GM20000 (cell line): ENCODE results near the gene NPLOC4.

Source experiments
- DNase-seq: peaks from one replicate; pipeline ENCODE4 v3.0.0; 2012; ENCODE audit warnings: low spot score
- TF ChIP-seq, protein P1 (sequence below): IDR thresholded peaks from 2 replicates; pipeline ENCODE4 v1.5.1; 2012; ENCODE audit warnings: mild to moderate bottlenecking, control low read depth; ENCODE audit errors: extremely low read depth, missing control alignments

NPLOC4 gene

DNA sequence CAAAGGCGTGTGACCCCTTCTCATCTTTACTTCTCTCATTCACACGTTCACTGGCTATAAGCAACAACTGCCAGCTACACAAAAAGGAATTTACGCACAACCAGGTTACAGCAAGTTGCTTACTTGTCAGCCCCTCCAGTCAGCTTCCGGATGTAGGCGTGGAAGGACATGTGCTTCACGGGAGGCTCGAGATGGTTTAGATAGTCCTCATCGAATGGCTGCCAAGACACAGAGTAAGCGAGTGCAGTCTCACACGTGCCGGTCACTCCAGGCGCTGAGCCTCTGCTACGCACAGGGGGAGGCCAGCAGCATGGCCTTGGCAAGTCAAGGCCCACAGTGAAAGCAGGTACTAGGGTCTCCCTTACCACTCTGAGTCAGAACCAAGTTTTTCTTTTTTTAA, 28.3 kb downstream of the NPLOC4 start:
- TF ChIP-seq, protein P1, sequence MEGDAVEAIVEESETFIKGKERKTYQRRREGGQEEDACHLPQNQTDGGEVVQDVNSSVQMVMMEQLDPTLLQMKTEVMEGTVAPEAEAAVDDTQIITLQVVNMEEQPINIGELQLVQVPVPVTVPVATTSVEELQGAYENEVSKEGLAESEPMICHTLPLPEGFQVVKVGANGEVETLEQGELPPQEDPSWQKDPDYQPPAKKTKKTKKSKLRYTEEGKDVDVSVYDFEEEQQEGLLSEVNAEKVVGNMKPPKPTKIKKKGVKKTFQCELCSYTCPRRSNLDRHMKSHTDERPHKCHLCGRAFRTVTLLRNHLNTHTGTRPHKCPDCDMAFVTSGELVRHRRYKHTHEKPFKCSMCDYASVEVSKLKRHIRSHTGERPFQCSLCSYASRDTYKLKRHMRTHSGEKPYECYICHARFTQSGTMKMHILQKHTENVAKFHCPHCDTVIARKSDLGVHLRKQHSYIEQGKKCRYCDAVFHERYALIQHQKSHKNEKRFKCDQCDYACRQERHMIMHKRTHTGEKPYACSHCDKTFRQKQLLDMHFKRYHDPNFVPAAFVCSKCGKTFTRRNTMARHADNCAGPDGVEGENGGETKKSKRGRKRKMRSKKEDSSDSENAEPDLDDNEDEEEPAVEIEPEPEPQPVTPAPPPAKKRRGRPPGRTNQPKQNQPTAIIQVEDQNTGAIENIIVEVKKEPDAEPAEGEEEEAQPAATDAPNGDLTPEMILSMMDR = no peak
- DNase-seq = no peak

DNA sequence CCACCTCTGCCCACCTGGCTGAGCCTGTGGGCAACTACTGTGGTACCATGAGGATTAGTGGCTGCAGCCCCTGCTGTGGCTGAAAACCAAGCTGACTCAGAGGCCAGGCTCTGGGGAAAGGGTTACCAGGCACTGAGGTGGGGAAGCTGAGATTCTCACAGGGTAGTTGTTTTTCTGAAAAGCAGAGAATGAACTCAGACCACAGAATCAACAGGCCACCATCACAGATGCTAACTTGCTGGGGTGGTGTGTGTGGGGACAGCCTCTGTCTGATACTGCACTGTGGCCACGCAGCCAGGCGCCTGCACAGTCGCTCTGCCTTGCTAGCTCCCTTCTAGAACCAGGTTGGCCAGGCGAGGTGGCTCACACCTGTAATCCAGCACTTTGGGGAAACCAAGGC, 28.8 kb downstream of the NPLOC4 start:
- TF ChIP-seq, protein P1 = no peak
- DNase-seq = no peak

- TF ChIP-seq, protein P1 = no peak
- no peak for DNase-seq
These were observed 29.5 kb downstream of the NPLOC4 start for GRCh38 chr17:81607431-81607830.

- TF ChIP-seq, protein P1 = no peak
- no peak for DNase-seq
These were observed 32.9 kb downstream of the NPLOC4 start for GRCh38 chr17:81603846-81604610.

GRCh38 chr17:81601525-81602120, 35.3 kb downstream of the NPLOC4 start:
- DNase-seq = peak; percentile 80
- TF ChIP-seq, protein P1 = peak; percentile 69

GRCh38 chr17:81599719-81600486, 37.0 kb downstream of the NPLOC4 start:
- no peak for DNase-seq
- TF ChIP-seq, protein P1 = no peak
